H1 (cell line): Measurements from ENCODE around the gene SNX20. TPM values are rescaled to one million over a fixed set of nuclear protein-coding genes. Genes with fewer than 3 reads are reported as not detected.

ENCODE experiments used
- CTCF ChIA-PET: fragments of 300-600 bp; sonication (Branson Sonifier 250); formaldehyde crosslinking; loops from one replicate; lab custom pipeline; 2021; ENCODE audit not compliant: partially characterized antibody; lab: Charles Lee
- POLR2A ChIA-PET: fragments of 300-600 bp; sonication (Branson Sonifier 250); formaldehyde crosslinking; loops from one replicate; lab custom pipeline; 2021; ENCODE audit warnings: inconsistent platforms; ENCODE audit not compliant: partially characterized antibody; lab: Charles Lee
- DNase-seq, 2 experiments: peaks; one replicate each; pipeline versions ENCODE4 v3.0.0 to v3.0.0-alpha.2; 2010 to 2022; ENCODE audit warnings: low spot score in 2 of 2, low read depth in 1 of 2, mixed read lengths in 1 of 2
- FAIRE-seq: peaks from 2 replicates; lab custom pipeline; 2011; peaks lifted over from hg19 to GRCh38; lab: Jason Lieb, UNC
- H2AFZ ChIP-seq: 2 replicates; pipeline ENCODE4 v1.8.1; 2012; ENCODE audit warnings: low read length, inconsistent platforms
- H2AK5ac ChIP-seq: 2 replicates; pipeline ENCODE4 v1.6.1; 2013; ENCODE audit warnings: low read depth, low read length
- H2BK120ac ChIP-seq: replicated peaks from 2 replicates; pipeline ENCODE3; 2013; ENCODE audit warnings: low read depth, low read length, inconsistent platforms
- H2BK12ac ChIP-seq: 2 replicates; pipeline ENCODE4 v1.6.1; 2013; ENCODE audit warnings: low read depth, low read length
- H2BK15ac ChIP-seq: 2 replicates; pipeline ENCODE4 v1.6.1; 2013; ENCODE audit warnings: low read length
- H2BK20ac ChIP-seq: 2 replicates; pipeline ENCODE4 v1.6.1; 2013; ENCODE audit warnings: low read length
- H2BK5ac ChIP-seq: 2 replicates; pipeline ENCODE4 v1.6.1; 2013; ENCODE audit warnings: low read depth, low read length
- H3K14ac ChIP-seq: 2 replicates; pipeline ENCODE4 v1.6.1; 2013; ENCODE audit warnings: inconsistent platforms; ENCODE audit not compliant: insufficient read length
- H3K18ac ChIP-seq: 2 replicates; pipeline ENCODE4 v1.6.1; 2013; ENCODE audit warnings: low read length; ENCODE audit errors: extremely low read depth
- H3K23ac ChIP-seq: 2 replicates; pipeline ENCODE4 v1.6.1; 2013; ENCODE audit warnings: inconsistent platforms; ENCODE audit not compliant: insufficient read length
- H3K23me2 ChIP-seq: 2 replicates; pipeline ENCODE4 v1.6.1; 2013; ENCODE audit warnings: low read depth, low read length
- H3K27ac ChIP-seq: 2 replicates; pipeline ENCODE4 v1.6.1; 2011; ENCODE audit warnings: low read depth, low read length, inconsistent platforms
- H3K27me3 ChIP-seq, 4 experiments: replicated peaks in 1 of 4; 1 replicate in 1 of 4; 2 replicates in 3 of 4; pipeline versions ENCODE4 v1.6.1 to v1.8.1; 2011 to 2013; ENCODE audit warnings: low read length in 3 of 4, mild to moderate bottlenecking in 3 of 4, inconsistent platforms in 2 of 4, mixed read lengths in 2 of 4, moderate library complexity in 1 of 4; ENCODE audit not compliant: control insufficient read depth in 3 of 4, insufficient read depth in 3 of 4; ENCODE audit errors: extremely low read depth in 1 of 4
- H3K36me3 ChIP-seq, 4 experiments: 2 replicates each; pipeline versions ENCODE4 v1.6.1 to v1.8.1; 2011 to 2013; ENCODE audit warnings: mild to moderate bottlenecking in 4 of 4, low read length in 3 of 4, moderate library complexity in 2 of 4, control low read depth in 1 of 4, inconsistent platforms in 1 of 4; ENCODE audit not compliant: insufficient read depth in 4 of 4, control insufficient read depth in 2 of 4
- H3K4ac ChIP-seq: replicated peaks from 2 replicates; pipeline ENCODE3; 2013; ENCODE audit warnings: low read length, low read depth, mixed read lengths, inconsistent platforms; ENCODE audit not compliant: insufficient read length
- H3K4me1 ChIP-seq, 4 experiments: replicated peaks in 1 of 4; 1 replicate in 1 of 4; 2 replicates in 3 of 4; pipeline versions ENCODE4 v1.6.1 to v1.8.1; 2011 to 2013; ENCODE audit warnings: low read length in 3 of 4, inconsistent platforms in 2 of 4, mixed read lengths in 1 of 4; ENCODE audit not compliant: insufficient read depth in 4 of 4, control insufficient read depth in 3 of 4
- H3K4me2 ChIP-seq, 2 experiments: 2 replicates each; pipeline versions ENCODE4 v1.6.1 to v1.8.1; 2011 to 2013; ENCODE audit warnings: low read depth in 2 of 2, low read length in 2 of 2, control low read depth in 1 of 2, inconsistent platforms in 1 of 2, mild to moderate bottlenecking in 1 of 2; ENCODE audit not compliant: insufficient read depth in 1 of 2
- H3K4me3 ChIP-seq, 4 experiments: fragments of 200-600, 300-600 bp in 1 of 4; sonication (generic), shearing (Covaris generic), sonication (Bioruptor Twin) in 1 of 4; 2 replicates each; pipeline versions ENCODE4 v1.5.1 to v1.8.1; 2011 to 2016; ENCODE audit warnings: low read length in 4 of 4, low read depth in 3 of 4, control low read depth in 2 of 4, inconsistent platforms in 2 of 4, mild to moderate bottlenecking in 2 of 4, mixed read lengths in 1 of 4, moderate library complexity in 1 of 4; ENCODE audit not compliant: insufficient read depth in 2 of 4; ENCODE audit errors: extremely low read depth in 1 of 4
- H3K56ac ChIP-seq: replicated peaks from 2 replicates; pipeline ENCODE3; 2013; ENCODE audit warnings: low read depth, mild to moderate bottlenecking, mixed read lengths, low read length, inconsistent platforms; ENCODE audit not compliant: insufficient read length
- H3K79me1 ChIP-seq: 2 replicates; pipeline ENCODE4 v1.6.1; 2013; ENCODE audit warnings: low read depth, low read length, control low read depth
- H3K79me2 ChIP-seq, 2 experiments: 2 replicates each; pipeline versions ENCODE4 v1.6.1 to v1.8.1; 2012 to 2013; ENCODE audit warnings: low read length in 2 of 2, mild to moderate bottlenecking in 2 of 2, inconsistent platforms in 1 of 2; ENCODE audit not compliant: insufficient read depth in 2 of 2, control insufficient read depth in 1 of 2
- H3K9ac ChIP-seq, 4 experiments: replicated peaks in 1 of 4; 1 replicate in 1 of 4; 2 replicates in 3 of 4; pipeline versions ENCODE4 v1.6.1 to v1.8.1; 2011 to 2013; ENCODE audit warnings: low read depth in 3 of 4, low read length in 3 of 4, control low read depth in 2 of 4, mild to moderate bottlenecking in 2 of 4, moderate library complexity in 2 of 4, inconsistent platforms in 1 of 4; ENCODE audit errors: extremely low read depth in 1 of 4
- H3K9me3 ChIP-seq, 2 experiments: 2 replicates each; pipeline versions ENCODE4 v1.6.1 to v1.8.1; 2012 to 2013; ENCODE audit warnings: mild to moderate bottlenecking in 2 of 2, moderate library complexity in 2 of 2, control low read depth in 1 of 2, inconsistent platforms in 1 of 2, low read depth in 1 of 2, low read length in 1 of 2, mixed read lengths in 1 of 2; ENCODE audit not compliant: insufficient read depth in 2 of 2
- H4K20me1 ChIP-seq, 2 experiments: replicated peaks in 1 of 2; 2 replicates each; pipeline versions ENCODE3 to v1.8.1; 2011 to 2013; ENCODE audit warnings: inconsistent platforms in 2 of 2, low read length in 2 of 2, mild to moderate bottlenecking in 1 of 2; ENCODE audit not compliant: insufficient read depth in 2 of 2, control insufficient read depth in 1 of 2
- H4K5ac ChIP-seq: 2 replicates; pipeline ENCODE4 v1.6.1; 2013; ENCODE audit warnings: low read length, low read depth, mixed read lengths, inconsistent platforms; ENCODE audit not compliant: insufficient read length
- H4K8ac ChIP-seq: 2 replicates; pipeline ENCODE4 v1.8.0; 2013; ENCODE audit warnings: mild to moderate bottlenecking, moderate library complexity, low read length, inconsistent platforms; ENCODE audit not compliant: insufficient read depth; ENCODE audit errors: extremely low read depth
- H4K91ac ChIP-seq: replicated peaks from 2 replicates; pipeline ENCODE3; 2013; ENCODE audit warnings: low read length, mixed read lengths, inconsistent platforms; ENCODE audit not compliant: insufficient read length
- CREB1 ChIP-seq: IDR thresholded peaks from 2 replicates; pipeline ENCODE4 v1.6.1; 2012; ENCODE audit warnings: inconsistent platforms
- WGBS, 2 experiments: shearing (Covaris generic) in 1 of 2; methylation state at CpG; one replicate each; pipeline versions ENCODE4 v1.1.6 to v1.1.7; 2013 to 2015; ENCODE audit warnings: low lambda C conversion rate in 2 of 2, mixed read lengths in 2 of 2, inconsistent platforms in 1 of 2, low coverage in 1 of 2, missing lambda C conversion rate in 1 of 2; ENCODE audit not compliant: insufficient replicate concordance in 2 of 2, insufficient coverage in 1 of 2, insufficient read length in 1 of 2; ENCODE audit errors: extremely low coverage in 1 of 2, missing lambda C conversion rate in 1 of 2; 5-methylcytosine and 5-hydroxymethylcytosine counted together
- polyA plus RNA-seq, 7 experiments: library from polyadenylated mRNA; depleted of rRNA in 3 of 7; stranded (reverse) in 5 of 7; unstranded in 2 of 7; fragments of >200 nt in 5 of 7; fragments of 200-250 nt in 2 of 7; gene quantifications; 1 replicate in 5 of 7; 2 replicates in 1 of 7; 4 replicates in 1 of 7; pipeline versions ENCODE4 v1.2.1 to v1.2.3, GENCODE V29; 2011 to 2013; ENCODE audit warnings: missing spikeins in 2 of 7, mixed read lengths in 2 of 7
- total RNA-seq: library from RNA; stranded (reverse); fragmentation: NEBNext Ultra II Directional; extraction: Animal tissue kit (Norgen Biotek cat#: 25700); gene quantifications from 2 replicates; pipeline ENCODE4 v1.2.1, GENCODE V29; 2021

Gene SNX20
- total and polyA plus RNA-seq, 2 of the 8 experiments (the other 6 are each of a cell fraction or from before 2014, with no cell fraction given), result not detected

- H3K18ac ChIP-seq, result no peak overlapping the region
- no peak overlapping the region for H3K23ac ChIP-seq
- H2BK15ac ChIP-seq, result no peak overlapping the region
- H3K4ac ChIP-seq, result no peak overlapping the region
- H2BK20ac ChIP-seq, result no peak overlapping the region
- FAIRE-seq (no peak), DNase-seq (no peak)
- peaks cover 7 to 19% of the 10 kb centered on the region in 2 experiments for H3K9me3 ChIP-seq
- H2BK120ac ChIP-seq, result no peak overlapping the region
- H4K5ac ChIP-seq, result no peak overlapping the region
- POLR2A ChIA-PET, result no interaction called here
- H3K27ac ChIP-seq, result no peak overlapping the region
- no peak overlapping the region for H3K56ac ChIP-seq
- no peak overlapping the region for H2BK5ac ChIP-seq
- H3K79me1 ChIP-seq, result no peaks in the 10 kb centered on the region
- no peaks in the 10 kb centered on the region for H3K36me3 ChIP-seq
- H3K4me3 ChIP-seq, result no peak overlapping the region
- H4K91ac ChIP-seq, result no peak overlapping the region
- H3K4me2 ChIP-seq, result no peak overlapping the region
- no peaks in the 10 kb centered on the region for H4K20me1 ChIP-seq
- no peak overlapping the region for H3K9ac ChIP-seq
- H3K23me2 ChIP-seq, result no peaks in the 10 kb centered on the region
- H3K79me2 ChIP-seq, result no peaks in the 10 kb centered on the region
- CTCF ChIA-PET, result no interaction called here
- H3K14ac ChIP-seq, result no peak overlapping the region
- H3K27me3 ChIP-seq, result no peaks in the 10 kb centered on the region
- 63% methylated on average over 3 of the region's 3 CpGs; no CpG with 5 or more reads in 1 of the 2 experiments for WGBS, 2 experiments
- H4K8ac ChIP-seq, result no peak overlapping the region
- H2BK12ac ChIP-seq, result no peak overlapping the region
- H2AFZ ChIP-seq, result no peak overlapping the region
- H2AK5ac ChIP-seq, result no peak overlapping the region
- H3K4me1 ChIP-seq, result no peaks in the 10 kb centered on the region
- TF ChIP-seq CREB1, result no peak
Measured at GRCh38 chr16:50706250-50706649, 25.1 kb upstream of the SNX20 start.
